Neural cell (in vitro differentiated cells): ENCODE results near the gene MAD1L1. TPM values are rescaled to one million over a fixed set of nuclear protein-coding genes. Genes with fewer than 3 reads are reported as not detected.

ENCODE experiments used
- H2AFZ ChIP-seq: fragments of 200-600, 300-800 bp; sonication (generic), shearing (Covaris generic); 2 replicates; pipeline ENCODE4 v1.6.0; 2014; ENCODE audit warnings: low read depth, mild to moderate bottlenecking, antibody characterized with exemption, low read length, moderate library complexity
- H3F3A ChIP-seq: fragments of 200-600 bp; shearing (Covaris generic); 2 replicates; pipeline ENCODE4 v1.6.1; 2016; ENCODE audit warnings: mild to moderate bottlenecking, moderate library complexity, mixed read lengths, antibody characterized with exemption, low read length; ENCODE audit not compliant: insufficient read depth, poor library complexity, severe bottlenecking
- H3K27ac ChIP-seq: fragments of 200-600, 300-800 bp; sonication (generic), shearing (Covaris generic); 2 replicates; pipeline ENCODE4 v1.5.1; 2014; ENCODE audit warnings: mild to moderate bottlenecking, low read length, moderate library complexity
- H3K27me3 ChIP-seq: fragments of 300-800, 200-600 bp; sonication (generic), shearing (Covaris generic); 2 replicates; pipeline ENCODE4 v1.6.0; 2014; ENCODE audit warnings: mild to moderate bottlenecking, low read depth, low read length, moderate library complexity; ENCODE audit not compliant: insufficient read depth
- H3K36me3 ChIP-seq: fragments of 300-800, 200-600 bp; sonication (generic), shearing (Covaris generic); 2 replicates; pipeline ENCODE4 v1.5.1; 2014; ENCODE audit warnings: mild to moderate bottlenecking, antibody characterized with exemption, low read length, moderate library complexity; ENCODE audit not compliant: insufficient read depth
- H3K4me2 ChIP-seq: fragments of 300-800, 200-600 bp; sonication (generic), shearing (Covaris generic); 2 replicates; pipeline ENCODE4 v1.6.0; 2014; ENCODE audit warnings: mild to moderate bottlenecking, low read length
- H3K4me3 ChIP-seq: fragments of 300-800, 200-600 bp; sonication (generic), shearing (Covaris generic); 2 replicates; pipeline ENCODE4 v1.5.1; 2014; ENCODE audit warnings: mild to moderate bottlenecking, low read length, moderate library complexity
- H3K79me2 ChIP-seq: fragments of 200-600 bp; shearing (Covaris generic); replicated peaks from 2 replicates; pipeline ENCODE4 v1.6.0; 2014; ENCODE audit warnings: mild to moderate bottlenecking, low read length, moderate library complexity; ENCODE audit not compliant: insufficient read depth
- H3K9ac ChIP-seq: fragments of 300-800, 200-600 bp; sonication (generic), shearing (Covaris generic); 2 replicates; pipeline ENCODE4 v1.6.1; 2016; ENCODE audit warnings: mild to moderate bottlenecking, low read length, mixed read lengths
- H3K9me2 ChIP-seq: fragments of 200-600 bp; shearing (Covaris generic); 2 replicates; pipeline ENCODE4 v1.6.1; 2016; ENCODE audit warnings: mild to moderate bottlenecking, low read length, mixed read lengths; ENCODE audit not compliant: insufficient read depth
- H3K9me3 ChIP-seq: fragments of 200-600, 300-800 bp; sonication (generic), shearing (Covaris generic); 2 replicates; pipeline ENCODE4 v1.6.1; 2016; ENCODE audit warnings: mild to moderate bottlenecking, mixed run types, low read length, moderate library complexity, mixed read lengths
- H4K20me1 ChIP-seq: fragments of 200-600 bp; shearing (Covaris generic); 2 replicates; pipeline ENCODE4 v1.6.1; 2016; ENCODE audit warnings: mild to moderate bottlenecking, mixed run types; ENCODE audit not compliant: insufficient read depth
- EP300 ChIP-seq: fragments of 450-650 bp; conservative IDR thresholded peaks from 2 replicates; pipeline ENCODE4 v1.6.1; 2014; ENCODE audit warnings: antibody characterized with exemption, mild to moderate bottlenecking, moderate library complexity; ENCODE audit not compliant: poor library complexity, severe bottlenecking
- EZH2 ChIP-seq: fragments of 200-600, 300-800 bp; shearing (Covaris generic), sonication (generic); IDR thresholded peaks from 2 replicates; pipeline ENCODE4 v1.6.1; 2014; ENCODE audit warnings: antibody characterized with exemption, low read length, borderline replicate concordance, mild to moderate bottlenecking; ENCODE audit not compliant: insufficient read depth, poor library complexity, severe bottlenecking
- MXI1 ChIP-seq: fragments of 450-650 bp; conservative IDR thresholded peaks from 2 replicates; pipeline ENCODE4 v1.6.1; 2014; ENCODE audit warnings: antibody characterized with exemption, mild to moderate bottlenecking; ENCODE audit not compliant: poor library complexity, severe bottlenecking
- POLR2AphosphoS5 ChIP-seq: IDR thresholded peaks from 2 replicates; pipeline ENCODE4 v1.6.1; 2012
- RAD21 ChIP-seq: fragments of 450-650 bp; conservative IDR thresholded peaks from 2 replicates; pipeline ENCODE4 v1.6.1; 2014; ENCODE audit warnings: antibody characterized with exemption, mild to moderate bottlenecking, moderate library complexity
- SMC3 ChIP-seq: fragments of 450-650 bp; conservative IDR thresholded peaks from 2 replicates; pipeline ENCODE4 v1.6.1; 2014; ENCODE audit warnings: antibody characterized with exemption, mild to moderate bottlenecking, moderate library complexity; ENCODE audit not compliant: poor library complexity
- TAF1 ChIP-seq: IDR thresholded peaks from 2 replicates; pipeline ENCODE4 v1.6.1; 2012; ENCODE audit warnings: low read depth
- polyA plus RNA-seq: library from polyadenylated mRNA; depleted of rRNA; stranded (reverse); fragments of >200 nt; gene quantifications from 2 replicates; pipeline ENCODE4 v1.2.3, GENCODE V29; 2014
- TF ChIP-seq, protein P1 (sequence below): fragments of 450-650 bp; IDR thresholded peaks from 2 replicates; pipeline ENCODE4 v1.5.1; 2014; ENCODE audit warnings: antibody characterized with exemption, mild to moderate bottlenecking, moderate library complexity; ENCODE audit not compliant: poor library complexity, severe bottlenecking
- TF ChIP-seq, protein P2 (sequence below): IDR thresholded peaks from 2 replicates; pipeline ENCODE4 v1.6.1; 2012; ENCODE audit warnings: borderline replicate concordance

Gene MAD1L1
- polyA plus RNA-seq, 1 donor from 2014 or later: 31.4 TPM

DNA sequence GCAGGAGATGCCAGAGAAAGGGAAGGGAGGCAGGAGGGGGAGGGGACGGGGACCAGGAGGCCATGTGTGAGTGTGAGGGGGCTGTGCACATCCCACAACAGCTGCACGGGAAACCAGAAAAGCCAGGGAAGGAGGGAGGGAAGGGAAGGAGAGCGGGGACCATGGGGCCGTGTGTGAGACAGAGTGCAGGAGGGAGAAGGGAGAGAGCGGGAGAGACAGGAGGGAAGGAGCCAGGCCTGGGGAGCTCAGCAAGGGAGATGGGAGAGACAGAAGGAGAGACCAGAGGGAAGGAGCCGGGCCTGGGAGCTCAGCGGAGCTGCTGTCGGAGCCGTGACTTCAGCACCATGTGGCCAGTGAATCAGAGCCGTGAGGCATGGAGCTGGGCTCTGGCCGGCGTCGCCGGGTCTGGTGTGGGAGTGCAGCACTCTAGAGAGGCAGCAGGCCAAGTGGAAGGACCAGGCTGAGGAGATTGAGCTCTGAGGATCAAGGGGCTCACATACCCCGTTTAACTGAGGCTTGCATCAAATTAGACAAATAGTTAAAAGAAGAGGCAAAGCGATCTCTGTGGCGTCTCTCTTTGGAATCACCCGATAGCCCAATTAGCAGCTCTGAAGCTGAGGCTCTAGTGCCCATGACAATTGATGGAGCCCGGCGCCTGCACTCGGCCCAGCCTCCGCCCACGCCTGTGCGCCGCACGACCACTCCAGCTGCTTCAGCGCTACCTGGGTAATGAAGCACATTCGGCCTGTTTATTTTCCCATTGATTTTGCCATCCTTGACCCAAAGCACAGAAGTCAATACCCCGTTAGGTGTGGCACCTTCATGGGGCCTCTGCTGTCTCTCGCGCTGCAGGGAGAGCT is 150.4 kb downstream of the MAD1L1 start:
- Histone ChIP-seq H3K4me2 (no peak overlapping the region), H3K27ac (no peak overlapping the region), H3K79me2 (no peaks in the 10 kb centered on the region), H3K4me3 (no peak overlapping the region), H3K9me2 (no peaks in the 10 kb centered on the region), H4K20me1 (no peaks in the 10 kb centered on the region), H3K36me3 (no peaks in the 10 kb centered on the region), H3F3A (no peaks in the 10 kb centered on the region), H3K9ac (no peak overlapping the region), H2AFZ (no peak overlapping the region), H3K9me3 (no peaks in the 10 kb centered on the region), H3K27me3 (no peaks in the 10 kb centered on the region)
- TF ChIP-seq EZH2: no peak
- no peak for TF ChIP-seq MXI1

DNA sequence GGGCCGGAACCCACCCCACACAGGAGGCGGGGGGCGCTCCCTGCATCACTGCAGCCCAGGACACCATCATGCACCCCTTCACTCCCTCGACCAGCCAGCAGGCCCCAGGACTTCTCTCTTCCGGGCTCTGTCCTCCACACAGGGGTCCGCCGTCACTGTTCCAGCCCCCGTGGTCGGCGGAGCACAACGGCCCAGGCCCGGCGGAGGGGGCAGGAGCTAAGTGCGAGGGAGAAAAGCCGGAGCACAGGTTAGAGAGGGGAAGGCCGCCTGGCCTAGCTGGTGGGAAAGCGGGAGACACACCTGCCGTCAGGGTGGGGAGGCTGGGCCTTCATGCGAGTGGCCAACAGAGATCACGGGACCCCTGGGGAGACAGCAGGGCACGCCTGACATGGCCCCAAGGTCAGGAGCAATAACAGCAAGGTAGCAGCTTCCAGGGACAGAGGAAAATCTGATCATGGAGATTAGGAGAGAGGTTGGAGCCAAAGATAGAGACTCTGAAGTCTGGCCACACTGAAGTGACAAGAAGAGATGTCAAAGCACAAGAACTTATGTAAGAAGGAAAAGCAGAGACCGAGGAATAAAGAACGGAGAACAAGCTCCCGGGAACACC is 151.1 kb downstream of the MAD1L1 start:
- Histone ChIP-seq H3K4me2 (no peak overlapping the region), H3K9me2 (no peaks in the 10 kb centered on the region), H3K27me3 (no peaks in the 10 kb centered on the region), H3K79me2 (no peaks in the 10 kb centered on the region), H4K20me1 (no peaks in the 10 kb centered on the region), H2AFZ (no peak overlapping the region), H3K36me3 (no peaks in the 10 kb centered on the region), H3K4me3 (no peak overlapping the region), H3K9ac (no peak overlapping the region), H3K9me3 (no peaks in the 10 kb centered on the region), H3F3A (no peaks in the 10 kb centered on the region), H3K27ac (no peak overlapping the region)
- TF ChIP-seq, protein P1, sequence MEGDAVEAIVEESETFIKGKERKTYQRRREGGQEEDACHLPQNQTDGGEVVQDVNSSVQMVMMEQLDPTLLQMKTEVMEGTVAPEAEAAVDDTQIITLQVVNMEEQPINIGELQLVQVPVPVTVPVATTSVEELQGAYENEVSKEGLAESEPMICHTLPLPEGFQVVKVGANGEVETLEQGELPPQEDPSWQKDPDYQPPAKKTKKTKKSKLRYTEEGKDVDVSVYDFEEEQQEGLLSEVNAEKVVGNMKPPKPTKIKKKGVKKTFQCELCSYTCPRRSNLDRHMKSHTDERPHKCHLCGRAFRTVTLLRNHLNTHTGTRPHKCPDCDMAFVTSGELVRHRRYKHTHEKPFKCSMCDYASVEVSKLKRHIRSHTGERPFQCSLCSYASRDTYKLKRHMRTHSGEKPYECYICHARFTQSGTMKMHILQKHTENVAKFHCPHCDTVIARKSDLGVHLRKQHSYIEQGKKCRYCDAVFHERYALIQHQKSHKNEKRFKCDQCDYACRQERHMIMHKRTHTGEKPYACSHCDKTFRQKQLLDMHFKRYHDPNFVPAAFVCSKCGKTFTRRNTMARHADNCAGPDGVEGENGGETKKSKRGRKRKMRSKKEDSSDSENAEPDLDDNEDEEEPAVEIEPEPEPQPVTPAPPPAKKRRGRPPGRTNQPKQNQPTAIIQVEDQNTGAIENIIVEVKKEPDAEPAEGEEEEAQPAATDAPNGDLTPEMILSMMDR: no peak
- TF ChIP-seq TAF1 (no peak), RAD21 (no peak), EZH2 (no peak), EP300 (no peak), SMC3 (no peak), MXI1 (no peak), POLR2AphosphoS5 (no peak)
- TF ChIP-seq, protein P2, sequence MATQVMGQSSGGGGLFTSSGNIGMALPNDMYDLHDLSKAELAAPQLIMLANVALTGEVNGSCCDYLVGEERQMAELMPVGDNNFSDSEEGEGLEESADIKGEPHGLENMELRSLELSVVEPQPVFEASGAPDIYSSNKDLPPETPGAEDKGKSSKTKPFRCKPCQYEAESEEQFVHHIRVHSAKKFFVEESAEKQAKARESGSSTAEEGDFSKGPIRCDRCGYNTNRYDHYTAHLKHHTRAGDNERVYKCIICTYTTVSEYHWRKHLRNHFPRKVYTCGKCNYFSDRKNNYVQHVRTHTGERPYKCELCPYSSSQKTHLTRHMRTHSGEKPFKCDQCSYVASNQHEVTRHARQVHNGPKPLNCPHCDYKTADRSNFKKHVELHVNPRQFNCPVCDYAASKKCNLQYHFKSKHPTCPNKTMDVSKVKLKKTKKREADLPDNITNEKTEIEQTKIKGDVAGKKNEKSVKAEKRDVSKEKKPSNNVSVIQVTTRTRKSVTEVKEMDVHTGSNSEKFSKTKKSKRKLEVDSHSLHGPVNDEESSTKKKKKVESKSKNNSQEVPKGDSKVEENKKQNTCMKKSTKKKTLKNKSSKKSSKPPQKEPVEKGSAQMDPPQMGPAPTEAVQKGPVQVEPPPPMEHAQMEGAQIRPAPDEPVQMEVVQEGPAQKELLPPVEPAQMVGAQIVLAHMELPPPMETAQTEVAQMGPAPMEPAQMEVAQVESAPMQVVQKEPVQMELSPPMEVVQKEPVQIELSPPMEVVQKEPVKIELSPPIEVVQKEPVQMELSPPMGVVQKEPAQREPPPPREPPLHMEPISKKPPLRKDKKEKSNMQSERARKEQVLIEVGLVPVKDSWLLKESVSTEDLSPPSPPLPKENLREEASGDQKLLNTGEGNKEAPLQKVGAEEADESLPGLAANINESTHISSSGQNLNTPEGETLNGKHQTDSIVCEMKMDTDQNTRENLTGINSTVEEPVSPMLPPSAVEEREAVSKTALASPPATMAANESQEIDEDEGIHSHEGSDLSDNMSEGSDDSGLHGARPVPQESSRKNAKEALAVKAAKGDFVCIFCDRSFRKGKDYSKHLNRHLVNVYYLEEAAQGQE: no peak
